GM04504 (cell line): ENCODE measurements around the gene MRNIP.

Experiments
- DNase-seq: peaks from one replicate; pipeline ENCODE4 v3.0.0-alpha.2; 2012; ENCODE audit warnings: low read depth

The MRNIP gene

DNA sequence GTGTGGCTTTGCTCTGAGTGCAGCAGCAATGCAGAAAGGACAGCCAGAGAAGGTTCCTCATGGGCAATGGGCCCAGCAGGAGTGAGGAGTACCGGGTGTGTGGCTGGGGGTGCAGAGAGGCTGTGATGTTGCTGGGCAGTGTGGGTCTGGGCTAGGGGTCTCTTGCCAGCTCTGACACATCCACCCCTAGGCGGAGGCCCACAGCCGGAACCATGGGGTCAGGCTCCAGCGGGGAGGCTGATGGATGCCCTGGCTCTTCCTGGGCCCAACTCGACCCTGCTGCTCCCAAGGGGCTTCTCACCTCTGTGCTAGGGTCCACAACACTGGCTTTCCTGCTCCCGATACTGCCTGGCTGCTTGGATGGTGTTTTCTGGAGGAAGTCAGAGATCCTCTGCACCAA, 29.2 kb upstream of the MRNIP start:
- DNase-seq: no peak

DNA sequence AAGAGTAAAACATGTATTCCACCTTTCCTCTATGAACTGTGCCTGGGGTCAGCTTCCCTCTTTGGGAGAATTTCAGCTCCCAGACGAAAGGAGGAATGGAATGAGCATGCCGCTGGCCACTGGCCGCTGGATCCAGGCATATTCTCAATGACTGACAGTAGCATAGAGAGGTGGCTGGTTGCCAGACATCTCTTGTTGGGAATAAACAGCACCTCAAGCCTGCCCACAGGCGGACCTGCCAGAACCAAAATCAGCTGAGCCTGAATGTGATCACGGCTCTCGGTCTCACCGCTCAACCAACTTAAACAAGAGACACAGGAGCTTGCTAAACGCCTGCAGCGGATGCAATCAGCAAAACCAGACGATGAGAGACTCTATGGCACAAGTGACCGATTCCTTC, 28.5 kb upstream of the MRNIP start:
- no peak for DNase-seq

- no peak for DNase-seq
These were observed 27.7 kb upstream of the MRNIP start for GRCh38 chr5:179886190-179886911.

DNA sequence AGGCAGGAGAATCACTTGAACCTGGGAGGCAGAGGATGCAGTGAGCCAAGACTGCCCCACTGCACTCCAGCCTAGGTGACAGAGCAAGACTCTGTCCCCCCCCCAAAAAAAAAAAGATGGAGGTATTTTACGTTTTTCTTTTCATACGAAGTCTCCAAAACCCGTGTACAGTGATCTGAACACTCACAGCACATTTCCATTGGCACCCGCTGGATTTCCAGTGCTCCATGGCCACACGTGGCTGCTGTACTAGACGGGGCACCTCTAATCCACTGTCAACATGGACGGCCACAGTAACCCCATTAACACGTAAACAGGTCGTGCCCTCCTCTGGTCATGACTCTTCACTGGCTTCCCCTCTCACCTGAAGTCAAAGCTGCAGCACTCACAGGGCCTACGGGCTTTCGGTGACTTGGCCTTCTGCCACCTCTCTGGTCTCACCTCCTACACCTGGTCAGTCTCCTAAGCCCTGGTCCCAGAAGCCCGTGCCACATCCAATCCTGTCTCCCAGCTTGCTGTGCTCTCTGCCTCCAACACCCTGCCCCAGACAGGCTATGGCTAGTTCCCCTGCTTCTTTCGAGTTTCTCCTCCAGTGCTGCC, 27.0 kb upstream of the MRNIP start:
- no peak for DNase-seq

- DNase-seq: no peak
These were observed 24.5 kb upstream of the MRNIP start for GRCh38 chr5:179883163-179883562.

DNA sequence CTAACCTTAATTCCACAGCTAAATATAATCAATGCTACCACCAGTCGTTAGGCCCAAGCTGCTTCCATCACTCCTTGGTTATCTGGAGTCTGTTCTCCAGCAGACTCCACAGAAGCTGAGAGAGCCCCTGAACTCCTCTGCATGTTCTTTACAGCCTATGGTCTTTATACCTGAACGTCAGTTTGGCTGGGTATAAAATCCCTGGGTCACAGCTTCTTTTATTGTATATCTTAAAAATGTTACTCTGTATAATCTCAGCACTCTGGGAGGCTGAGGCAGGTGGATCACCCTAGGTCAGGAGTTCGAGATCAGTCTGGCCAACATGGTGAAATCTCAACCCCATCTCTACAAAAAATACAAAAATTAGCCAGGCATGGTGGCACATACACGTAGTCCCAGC, 23.7 kb upstream of the MRNIP start:
- DNase-seq: no peak

DNA sequence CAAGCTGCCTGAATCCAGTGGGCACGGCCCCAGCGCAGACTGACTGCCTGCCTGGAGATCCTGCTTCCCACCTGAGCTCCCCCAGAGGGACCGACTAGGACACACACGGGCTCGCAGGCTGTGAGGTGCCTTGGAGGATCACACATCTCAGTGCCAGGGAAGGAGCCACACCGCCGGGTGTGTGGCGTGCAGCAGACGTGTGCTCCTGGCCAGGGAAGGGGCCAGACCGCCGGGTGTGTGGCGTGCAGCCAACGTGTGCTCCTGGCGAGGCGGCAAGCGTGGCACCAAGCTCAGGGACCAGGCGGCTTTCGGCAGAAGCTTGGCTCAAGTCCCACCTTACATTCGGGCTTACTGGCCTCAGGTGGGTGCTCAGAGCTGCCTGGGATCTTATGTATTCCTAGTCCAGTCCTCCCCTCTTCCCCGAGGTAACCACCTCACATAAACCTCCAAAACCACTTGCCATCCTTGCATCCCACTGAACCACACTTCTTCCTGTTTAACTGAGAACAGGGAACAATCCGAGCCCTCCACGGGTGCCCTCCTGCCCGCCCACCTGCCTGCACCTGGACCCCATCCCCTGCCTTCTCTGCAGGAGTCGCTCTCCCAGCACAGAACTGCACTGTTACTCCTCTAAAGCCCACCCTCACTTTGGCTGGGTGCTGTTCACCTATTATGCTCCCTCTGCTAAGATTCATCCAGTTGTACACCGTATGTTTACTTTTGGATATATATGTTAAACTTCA, 22.4 kb upstream of the MRNIP start:
- DNase-seq: no peak

- DNase-seq: no peak
These were observed 21.5 kb upstream of the MRNIP start for GRCh38 chr5:179880066-179880650.

DNA sequence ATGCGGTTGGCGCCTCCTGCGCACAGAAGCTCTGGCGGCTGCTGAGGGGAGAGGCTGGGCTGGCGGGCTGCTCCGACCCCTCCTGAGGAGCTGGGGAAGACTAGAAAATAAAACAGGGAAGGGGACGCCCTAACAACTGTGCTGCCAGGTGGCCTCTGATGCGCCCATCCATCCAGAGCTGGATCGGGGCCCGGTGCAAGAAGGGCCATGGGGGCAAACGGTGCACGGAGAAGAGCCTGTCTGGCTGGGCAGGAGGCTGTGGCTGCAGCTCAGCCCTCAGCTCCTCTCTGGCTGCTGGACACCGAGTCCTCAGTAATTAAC, 21.0 kb upstream of the MRNIP start:
- DNase-seq: no peak

- DNase-seq: no peak
These were observed 20.5 kb upstream of the MRNIP start for GRCh38 chr5:179879003-179879689.

GRCh38 chr5:179878222-179879002, 19.8 kb upstream of the MRNIP start:
- DNase-seq: no peak

DNA sequence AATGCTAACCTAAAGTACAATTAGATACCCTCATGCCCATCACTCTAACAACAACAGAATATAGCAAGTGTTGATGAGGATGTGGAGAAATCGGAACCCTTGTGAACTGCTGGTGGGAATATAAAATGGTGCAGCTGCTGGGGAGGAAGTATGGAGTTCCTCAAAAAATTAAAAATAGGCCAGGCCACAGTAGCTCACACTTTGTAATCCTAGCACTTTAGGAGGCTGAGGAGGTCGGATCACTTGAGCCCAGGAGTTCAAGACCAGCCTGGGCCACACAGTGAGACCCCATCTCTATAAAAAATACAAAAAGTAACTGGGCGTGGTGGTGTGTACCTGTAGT, 18.0 kb upstream of the MRNIP start:
- DNase-seq: no peak

- DNase-seq: no peak
These were observed 17.4 kb upstream of the MRNIP start for GRCh38 chr5:179875741-179876609.

GRCh38 chr5:179874536-179875292, 16.1 kb upstream of the MRNIP start:
- no peak for DNase-seq

- DNase-seq: no peak
These were observed 15.5 kb upstream of the MRNIP start for GRCh38 chr5:179874136-179874535.

GRCh38 chr5:179873588-179874110, 15.0 kb upstream of the MRNIP start:
- DNase-seq: no peak

DNA sequence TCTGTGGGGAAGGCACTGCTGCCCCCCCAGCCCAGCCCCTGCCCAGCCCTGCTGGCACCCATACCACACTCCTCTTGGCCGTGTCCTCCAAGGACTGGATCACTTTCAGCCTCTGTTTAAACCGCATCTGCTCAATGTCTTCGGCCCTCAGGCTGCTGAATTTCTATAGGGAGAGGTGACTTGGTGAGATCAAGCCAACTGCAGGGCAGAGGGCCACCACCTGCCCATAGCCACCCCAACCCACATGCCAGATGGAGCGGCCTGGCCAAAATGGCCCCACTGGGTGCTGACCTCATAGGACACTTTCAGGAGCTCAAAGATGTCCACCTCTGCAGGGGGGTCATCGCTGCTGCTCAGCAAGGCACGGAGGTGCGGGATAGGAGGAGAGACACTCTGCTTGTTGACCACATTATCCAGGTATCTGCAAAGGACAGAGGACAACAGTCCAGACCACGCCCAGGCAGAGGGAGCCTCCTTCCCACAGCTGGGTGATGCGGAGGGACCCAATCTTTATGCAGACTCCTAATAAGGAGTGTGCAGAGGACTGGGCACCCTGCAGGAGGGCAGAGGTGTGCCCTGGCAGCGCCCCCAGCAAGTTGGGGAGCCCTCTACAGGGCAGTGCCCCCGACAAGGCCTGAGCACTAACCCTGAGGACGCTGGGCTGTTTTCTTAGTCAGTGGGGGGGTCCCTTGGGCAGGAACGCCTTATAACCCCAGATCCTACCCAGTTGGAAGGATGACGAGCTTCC, 14.4 kb upstream of the MRNIP start:
- DNase-seq: no peak

- DNase-seq: no peak
These were observed 13.6 kb upstream of the MRNIP start for GRCh38 chr5:179872055-179872827.
